Upper lobe of left lung (tissue), 6 donors: ENCODE results near the gene LSR. TPM values are rescaled to one million over a fixed set of nuclear protein-coding genes. Genes with fewer than 3 reads are reported as not detected.
"Not testable (repeated sequence)": the region's sequence is repeated elsewhere in the genome, so short reads cannot be mapped to it uniquely, and the experiment has no call there.

Source experiments
- ATAC-seq, 2 donors: fragments of 200-7000 bp; cut with Tn5 transposase; one replicate each; pipeline ENCODE4 v1.9.1; 2022; ENCODE audit warnings: mild to moderate bottlenecking in 2 of 2, moderate library complexity in 2 of 2; ENCODE audit not compliant: low FRiP score in 2 of 2
- DNase-seq, 2 donors: peaks; one replicate each; pipeline ENCODE4 v3.0.0-alpha.2; 2019 to 2020
- H3K27ac ChIP-seq, 4 donors: fragments of 200-600 bp; sonication (generic); one replicate each; pipeline ENCODE4 v1.5.1; 2016 to 2019
- H3K27me3 ChIP-seq, 4 donors: fragments of 200-600 bp; sonication (generic); one replicate each; pipeline ENCODE4 v1.5.1; 2017 to 2019
- H3K36me3 ChIP-seq, 4 donors: fragments of 200-600 bp; sonication (generic); one replicate each; pipeline ENCODE4 v1.5.1; 2016 to 2019
- H3K4me1 ChIP-seq, 4 donors: fragments of 200-600 bp; sonication (generic); one replicate each; pipeline ENCODE4 v1.5.1; 2018 to 2019
- H3K4me3 ChIP-seq, 4 donors: fragments of 200-600 bp; sonication (generic); one replicate each; pipeline ENCODE4 v1.5.1; 2017 to 2019; ENCODE audit warnings: mild to moderate bottlenecking in 2 of 4, moderate library complexity in 1 of 4
- H3K9me3 ChIP-seq, 4 donors: fragments of 200-600 bp; sonication (generic); one replicate each; pipeline ENCODE4 v1.5.1; 2018 to 2019
- CTCF ChIP-seq, 6 experiments: fragments of 450-650 bp in 4 of 6; fragments of 200-600 bp in 2 of 6; sonication (generic) in 2 of 6; IDR thresholded peaks; one replicate each; pipeline ENCODE4 v1.5.1; 2016 to 2019; ENCODE audit warnings: antibody characterized with exemption in 6 of 6
- EP300 ChIP-seq, 4 donors: sonication (generic); formaldehyde crosslinking; IDR thresholded peaks; one replicate each; pipeline ENCODE4 v1.5.1; 2017; ENCODE audit warnings: antibody characterized with exemption in 4 of 4, control low read depth in 2 of 4
- POLR2A ChIP-seq, 4 donors: fragments of 450-650 bp; IDR thresholded peaks; one replicate each; pipeline ENCODE4 v1.5.1; 2016 to 2017; ENCODE audit warnings: antibody characterized with exemption in 4 of 4, mild to moderate bottlenecking in 2 of 4
- POLR2AphosphoS5 ChIP-seq, 2 donors: sonication (generic); formaldehyde crosslinking; IDR thresholded peaks; one replicate each; pipeline ENCODE4 v1.5.1; 2017; ENCODE audit warnings: antibody characterized with exemption in 2 of 2
- WGBS, 2 donors: methylation state at CpG; one replicate each; pipeline ENCODE4 v1.1.5; 2017 to 2018; 5-methylcytosine and 5-hydroxymethylcytosine counted together
- total RNA-seq, 6 donors: library from RNA; depleted of rRNA in 4 of 6; stranded (reverse); fragments of >200 nt in 4 of 6; gene quantifications; one replicate each; pipeline versions ENCODE4 v1.1.0 to v1.2.1, GENCODE V29; 2016 to 2021
- donor health status: DM: no; HTN: no; CAD: no; lungs with moderate emphysema.
- donor health status: DM: no; HTN: yes; CAD: no; lungs with severe emphysema.

The LSR gene
- total RNA-seq, 6 donors from 2014 or later, result 54.5 to 151 (median 76.5) TPM

GRCh38 chr19:35236638-35237400 is 12.0 kb upstream of the LSR start:
- ATAC-seq (no peak), DNase-seq (no peak)
- 77 to 81% methylated on average over 6 of the region's 6 CpGs for WGBS, 2 donors
- Histone ChIP-seq H3K36me3 (no peaks in the 10 kb centered on the region), H3K27me3 (no peaks in the 10 kb centered on the region), H3K9me3 (no peaks in the 10 kb centered on the region), H3K4me3 (no peak overlapping the region), H3K4me1 (no peaks in the 10 kb centered on the region), H3K27ac (no peak overlapping the region)
- TF ChIP-seq CTCF (IDR thresholded peaks at IDR 0.05), result peak in 2 of 6 experiments; percentile 6 to 11
- no peak for TF ChIP-seq EP300 (IDR thresholded peaks at IDR 0.05)
- no peak for TF ChIP-seq POLR2A (IDR thresholded peaks at IDR 0.05)
- TF ChIP-seq POLR2AphosphoS5 (IDR thresholded peaks at IDR 0.05), result no peak

GRCh38 chr19:35239597-35239996 is 9.2 kb upstream of the LSR start:
- not testable (repeated sequence) for H3K4me1 ChIP-seq, H3K27me3 ChIP-seq, H3K4me3 ChIP-seq, H3K9me3 ChIP-seq, ATAC-seq, H3K36me3 ChIP-seq, DNase-seq
- H3K27ac ChIP-seq, result peak overlapping the region in 1 of 4 donors; percentile 67
- WGBS, 2 donors, result 90 to 94% methylated on average over 1 of the region's 1 CpG

- Histone ChIP-seq H3K27ac (peak overlapping the region in 3 of 4 donors; percentile 6 to 67 (median 29)), H3K36me3 (no peaks in the 10 kb centered on the region), H3K27me3 (no peaks in the 10 kb centered on the region), H3K9me3 (no peaks in the 10 kb centered on the region), H3K4me1 (no peaks in the 10 kb centered on the region), H3K4me3 (no peak overlapping the region)
- 65 to 72% methylated on average over 1 of the region's 1 CpG for WGBS, 2 donors
- no peak for ATAC-seq
- no peak for DNase-seq
- peak in 1 of 4 donors; percentile 1 for TF ChIP-seq EP300 (IDR thresholded peaks at IDR 0.05)
- peak in 1 of 4 donors; percentile 35 for TF ChIP-seq POLR2A (IDR thresholded peaks at IDR 0.05)
- TF ChIP-seq CTCF (IDR thresholded peaks at IDR 0.05), result no peak
Measured at GRCh38 chr19:35240327-35240726, 8.5 kb upstream of the LSR start.

- 94 to 95% methylated on average over 1 of the region's 1 CpG for WGBS, 2 donors
- H3K27me3 ChIP-seq, result no peaks in the 10 kb centered on the region
- H3K9me3 ChIP-seq, result no peaks in the 10 kb centered on the region
- no peaks in the 10 kb centered on the region for H3K4me1 ChIP-seq
- DNase-seq, result no peak
- no peak overlapping the region for H3K27ac ChIP-seq
- no peak for ATAC-seq
- H3K4me3 ChIP-seq, result no peak overlapping the region
- H3K36me3 ChIP-seq, result no peaks in the 10 kb centered on the region
- TF ChIP-seq POLR2A (IDR thresholded peaks at IDR 0.05), result no peak
- TF ChIP-seq CTCF (IDR thresholded peaks at IDR 0.05), result no peak
- no peak for TF ChIP-seq EP300 (IDR thresholded peaks at IDR 0.05)
- no peak for TF ChIP-seq POLR2AphosphoS5 (IDR thresholded peaks at IDR 0.05)
Measured at GRCh38 chr19:35241417-35241816, 7.4 kb upstream of the LSR start.

- Histone ChIP-seq H3K4me3 (no peak overlapping the region), H3K4me1 (peaks cover 15 to 35% (median 18%) of the 10 kb centered on the region in 4 donors), H3K27ac (no peak overlapping the region), H3K36me3 (peaks cover 0 to 6% (median 0%) of the 10 kb centered on the region in 4 donors), H3K27me3 (no peaks in the 10 kb centered on the region), H3K9me3 (no peaks in the 10 kb centered on the region)
- no peak for TF ChIP-seq POLR2AphosphoS5 (IDR thresholded peaks at IDR 0.05)
- TF ChIP-seq EP300 (IDR thresholded peaks at IDR 0.05), result no peak
- TF ChIP-seq POLR2A (IDR thresholded peaks at IDR 0.05), result no peak
- DNase-seq (no peak), ATAC-seq (no peak)
- 64 to 75% methylated on average over 4 of the region's 4 CpGs for WGBS, 2 donors
Measured at GRCh38 chr19:35246466-35247092, 2.2 kb upstream of the LSR start.
